GM19395 (cell line): ENCODE data around the gene C2orf76.

ENCODE experiments used
- ATAC-seq: cut with Tn5 transposase; IDR thresholded peaks from one replicate; pipeline ENCODE4 v1.9.1; 2021; ENCODE audit warnings: mild to moderate bottlenecking, moderate library complexity; ENCODE audit not compliant: unreplicated experiment

C2orf76 gene

DNA sequence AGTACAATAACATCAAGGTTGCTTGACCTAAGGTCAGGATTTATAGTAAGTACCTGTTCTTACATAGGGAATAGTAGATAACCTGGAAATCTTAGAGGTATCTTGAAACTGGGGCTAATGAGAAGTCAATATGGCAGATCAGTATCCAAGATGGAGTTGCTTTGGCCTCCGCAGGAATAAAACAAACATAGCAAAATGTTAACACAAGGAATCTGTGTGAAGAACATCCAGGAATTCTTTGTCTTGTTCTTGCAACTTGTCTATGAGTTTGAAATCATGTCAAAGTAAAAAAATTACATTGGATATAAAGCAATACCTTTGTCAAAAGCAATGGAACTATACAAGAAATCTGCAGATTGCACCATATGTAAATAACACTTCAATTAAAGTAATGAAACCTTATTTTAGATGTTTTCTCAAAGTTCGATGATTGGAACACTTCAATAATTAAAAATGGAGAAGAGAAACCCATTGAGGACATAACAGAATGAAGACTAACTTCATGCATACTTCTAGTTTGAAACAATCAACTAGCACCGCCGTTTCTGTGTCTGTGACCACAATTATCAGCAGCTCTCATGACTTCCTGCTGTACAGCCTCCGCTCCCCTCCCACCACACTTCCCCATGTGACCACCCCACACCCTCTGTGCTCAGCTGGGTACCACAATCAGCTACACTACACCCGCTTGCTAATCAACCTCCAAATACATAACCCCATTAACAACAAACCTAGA is 27.6 kb downstream of the C2orf76 start:
- peak; percentile 99 for ATAC-seq

- ATAC-seq: no peak
Measured at GRCh38 chr2:119338272-119338671, 28.4 kb downstream of the C2orf76 start.

- ATAC-seq: no peak
Measured at GRCh38 chr2:119337749-119338148, 28.9 kb downstream of the C2orf76 start.

GRCh38 chr2:119333833-119334232 is 32.8 kb downstream of the C2orf76 start:
- no peak for ATAC-seq

DNA sequence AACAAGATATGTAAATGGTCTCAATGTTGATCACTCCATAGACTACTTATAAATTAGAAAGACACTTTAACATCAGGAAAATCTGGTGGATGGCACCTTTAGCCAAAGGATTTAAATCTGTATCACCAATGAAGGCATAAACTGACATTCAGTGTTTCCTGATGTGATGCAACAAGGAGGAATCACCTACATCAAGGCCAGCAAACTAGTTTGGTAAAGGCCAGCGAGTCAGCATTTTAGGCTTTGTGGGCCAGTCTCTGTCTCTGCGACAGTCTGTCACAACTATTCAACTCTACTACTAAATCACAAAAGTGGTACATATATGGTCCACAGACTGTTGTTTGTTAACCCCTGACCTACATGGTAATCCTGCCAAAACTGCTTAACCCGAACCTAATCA is 33.3 kb downstream of the C2orf76 start:
- no peak for ATAC-seq

DNA sequence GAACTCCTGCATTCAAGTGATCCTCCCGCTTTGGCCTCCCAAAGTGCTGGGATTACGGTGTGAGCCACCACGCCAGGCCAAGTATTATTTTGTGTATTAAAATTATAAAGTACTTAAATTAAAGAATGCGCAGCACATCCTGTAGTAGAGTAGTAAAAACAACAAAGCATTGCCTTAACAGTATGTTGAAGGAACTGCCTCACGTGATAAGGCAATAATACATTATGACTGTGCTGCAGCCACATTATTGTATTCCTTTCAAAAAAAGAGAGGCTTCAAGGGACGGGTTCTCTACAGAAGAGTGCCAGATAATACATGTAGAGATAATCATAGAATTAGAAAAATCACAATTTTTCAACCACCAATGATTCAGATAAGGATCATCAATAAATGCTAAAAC is 33.7 kb downstream of the C2orf76 start:
- no peak for ATAC-seq

GRCh38 chr2:119327431-119327830 is 39.2 kb downstream of the C2orf76 start:
- no peak for ATAC-seq

DNA sequence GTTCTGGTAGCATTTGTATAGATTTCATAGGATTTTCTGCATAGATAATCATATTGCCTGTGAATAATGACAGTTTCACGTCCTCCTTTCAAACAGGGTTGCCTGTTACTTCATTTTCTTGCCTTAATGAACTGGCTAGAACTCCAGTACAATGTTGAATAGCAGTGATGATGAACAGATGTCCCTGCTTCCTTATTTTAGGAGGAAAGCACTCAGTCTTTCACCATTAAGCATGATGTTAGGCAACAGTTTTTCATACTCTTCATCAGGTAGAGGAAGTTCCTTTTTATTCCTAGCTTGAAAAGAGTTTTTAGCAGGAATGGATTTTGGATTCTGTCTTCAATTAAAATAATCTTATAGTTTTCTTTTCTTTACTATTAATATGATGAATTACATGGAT is 39.7 kb downstream of the C2orf76 start:
- ATAC-seq: no peak

DNA sequence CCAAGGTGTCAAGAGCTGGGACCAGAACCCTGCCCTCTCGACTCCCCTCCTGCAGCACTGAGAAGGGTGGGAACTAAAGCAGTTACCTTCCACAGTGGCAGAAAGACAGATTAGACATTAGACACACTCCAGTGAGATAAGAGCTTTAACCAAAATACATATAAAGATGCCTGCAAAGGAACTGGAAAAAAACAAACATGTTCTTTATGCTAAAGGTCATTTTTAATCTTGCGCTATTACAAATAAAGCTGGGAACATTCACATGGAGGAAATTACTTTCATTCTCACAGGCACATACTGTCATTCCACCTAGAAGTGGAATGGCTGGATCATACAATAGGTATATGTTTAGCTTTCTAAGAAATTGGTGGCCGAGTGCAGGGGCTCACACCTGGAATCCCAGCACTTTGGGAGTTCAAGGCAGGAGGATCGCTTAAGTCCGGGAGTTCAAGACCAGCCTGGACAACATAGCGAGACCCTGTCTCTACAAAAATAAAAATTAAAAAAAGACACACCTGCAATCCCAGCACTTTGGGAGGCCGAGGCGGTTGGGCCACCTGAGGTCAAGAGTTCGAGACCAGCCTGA is 41.9 kb downstream of the C2orf76 start:
- no peak for ATAC-seq

DNA sequence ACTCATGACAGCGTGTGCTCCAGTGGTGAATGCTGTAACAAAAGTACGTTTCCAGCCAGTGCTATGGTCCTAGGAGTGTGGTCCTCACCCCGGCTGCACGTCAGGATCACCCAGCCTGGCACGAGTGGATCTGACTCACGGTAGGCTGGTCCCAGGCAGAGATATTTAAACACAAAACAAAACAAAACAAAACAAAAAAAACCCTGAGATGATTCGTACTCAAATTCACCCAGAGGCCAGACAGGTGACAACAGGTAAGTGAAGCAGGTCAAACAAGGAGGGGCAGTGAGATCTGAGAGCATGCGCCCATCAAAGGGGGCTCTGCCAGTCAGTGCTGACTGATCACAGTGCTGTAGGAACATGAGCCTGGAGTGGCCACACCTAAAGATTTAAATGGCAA is 43.2 kb downstream of the C2orf76 start:
- no peak for ATAC-seq

DNA sequence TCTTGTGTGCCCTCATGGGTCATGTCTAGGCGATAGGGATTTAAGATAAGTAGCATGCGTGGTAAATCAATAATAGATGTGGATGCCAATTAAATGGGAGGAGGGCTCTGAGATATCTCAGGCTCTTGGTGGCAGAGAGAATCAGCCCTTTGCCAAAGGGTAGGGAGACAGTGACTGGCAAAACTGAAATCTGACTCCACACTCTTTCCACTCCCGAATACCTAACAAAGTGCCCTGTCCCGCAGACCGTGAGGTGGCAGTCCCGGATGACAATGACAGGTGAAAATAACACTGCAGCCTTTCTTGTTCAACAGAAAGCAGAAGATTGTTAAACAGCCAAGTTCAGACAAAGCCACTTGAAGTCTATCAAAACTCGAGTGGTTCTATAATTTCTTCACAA is 47.0 kb downstream of the C2orf76 start:
- no peak for ATAC-seq

DNA sequence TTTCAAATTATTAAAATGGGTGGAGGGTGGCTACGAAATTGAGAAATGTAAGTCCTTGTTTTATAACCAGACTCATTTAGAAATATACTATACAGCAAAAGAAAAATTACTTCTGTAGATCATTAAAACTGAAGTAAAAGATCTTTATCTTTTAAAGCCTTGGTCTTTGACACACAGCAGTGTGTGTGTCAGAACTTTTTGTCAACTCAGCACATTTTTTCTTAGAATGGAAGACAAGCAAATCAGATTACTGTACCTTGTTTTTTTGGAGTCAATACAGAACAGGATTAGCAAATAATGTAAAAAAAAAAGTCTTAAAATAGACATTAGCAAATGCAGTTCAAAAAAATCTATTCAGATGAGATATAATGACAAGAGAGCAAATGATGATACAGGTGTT is 49.1 kb downstream of the C2orf76 start:
- no peak for ATAC-seq

GRCh38 chr2:119316066-119316465 is 50.6 kb downstream of the C2orf76 start:
- ATAC-seq: no peak

GRCh38 chr2:119315241-119315925 is 51.3 kb downstream of the C2orf76 start:
- no peak for ATAC-seq

DNA sequence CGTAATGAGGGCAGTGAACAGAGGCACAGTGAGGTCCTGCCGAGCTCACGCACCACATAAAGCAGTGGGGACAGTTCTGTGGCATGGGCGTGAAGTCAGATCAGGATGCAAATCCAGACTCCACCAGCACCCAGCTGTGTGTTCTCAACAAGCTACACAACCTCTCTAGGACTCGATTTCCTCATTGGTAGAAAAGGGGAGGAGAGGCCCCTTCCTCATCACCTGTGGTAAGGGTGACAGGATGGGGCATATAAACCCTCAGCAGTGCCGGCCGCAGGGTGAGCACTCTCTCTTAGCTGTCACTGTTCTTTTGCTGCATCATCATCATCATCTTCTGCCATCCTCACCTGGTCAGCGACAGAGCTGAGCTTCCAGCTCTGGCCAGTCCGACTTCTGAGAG is 54.8 kb downstream of the C2orf76 start:
- no peak for ATAC-seq

DNA sequence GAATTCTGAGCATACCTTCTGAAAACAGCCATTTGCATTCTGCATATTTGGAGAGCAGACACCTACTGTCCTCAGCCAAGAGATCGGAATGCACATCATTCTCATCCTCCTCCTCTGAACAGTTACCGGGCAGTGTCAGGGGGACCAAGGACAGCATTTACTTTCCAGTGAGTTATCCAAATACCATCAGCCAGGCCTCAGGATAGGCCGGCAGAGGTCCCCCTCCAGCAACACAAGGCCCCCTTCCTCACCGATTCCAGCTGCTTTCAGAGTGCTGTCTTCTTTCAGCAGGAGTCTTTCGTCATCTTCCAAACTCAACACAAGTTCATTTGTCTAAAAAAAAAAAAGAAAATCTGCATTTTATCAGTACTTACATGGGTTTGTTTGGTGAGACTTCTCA is 55.3 kb downstream of the C2orf76 start:
- no peak for ATAC-seq

DNA sequence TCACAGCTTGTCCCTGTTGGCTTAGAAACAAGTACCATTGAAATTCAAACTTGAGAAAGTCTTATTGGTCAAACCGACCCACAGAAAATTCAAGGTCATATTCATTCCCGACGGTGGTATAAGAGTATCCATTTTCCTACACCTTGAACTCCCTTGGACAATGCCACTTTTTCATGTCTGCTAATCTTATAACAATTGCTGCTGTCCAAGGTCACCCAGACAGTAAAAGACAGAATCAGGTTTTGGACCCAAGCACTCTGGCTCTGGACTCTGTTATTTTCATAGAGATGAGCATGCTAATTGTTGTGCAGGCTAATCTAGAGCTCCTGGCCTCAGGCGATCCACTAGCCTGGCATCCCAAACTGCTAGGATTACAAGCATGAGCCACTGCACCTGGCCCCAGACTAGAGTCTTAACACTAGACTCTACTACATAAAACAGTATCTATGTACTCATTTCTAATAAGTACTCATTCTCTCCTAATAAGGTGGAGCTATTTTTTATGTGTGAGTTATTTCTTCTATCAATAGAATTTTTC is 57.8 kb downstream of the C2orf76 start:
- no peak for ATAC-seq

GRCh38 chr2:119307419-119308140 is 59.1 kb downstream of the C2orf76 start:
- ATAC-seq: no peak

GRCh38 chr2:119306196-119306590 is 60.4 kb downstream of the C2orf76 start:
- ATAC-seq: no peak

- no peak for ATAC-seq
Measured at GRCh38 chr2:119305497-119306195, 61.0 kb downstream of the C2orf76 start.

DNA sequence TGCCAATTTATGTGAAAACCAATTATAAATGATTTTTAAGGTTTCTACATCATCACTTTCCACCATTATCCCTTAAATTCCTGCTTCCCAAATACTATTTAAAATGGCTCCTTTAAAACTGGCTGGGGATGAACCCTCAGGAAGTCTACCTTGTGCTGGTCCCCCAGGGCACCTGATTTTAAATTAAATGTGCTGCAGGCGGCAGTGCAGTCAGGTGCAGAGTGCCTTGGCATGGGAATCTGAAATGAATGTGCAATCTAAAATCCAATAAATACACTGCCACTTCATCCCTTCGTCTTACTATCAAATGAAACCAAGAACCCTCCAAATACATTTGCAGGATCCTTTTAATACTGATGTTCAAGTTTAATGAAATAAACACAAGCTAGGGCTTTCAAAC is 61.8 kb downstream of the C2orf76 start:
- ATAC-seq: no peak
